A673 (cell line): ENCODE results near the gene RNU5D-1. TPM values are rescaled to one million over a fixed set of nuclear protein-coding genes. Genes with fewer than 3 reads are reported as not detected.

Experiments used
- BruUV-seq: library from RNA; stranded (reverse); fragments of 400-500 nt; replicated peaks from 2 replicates; lab custom pipeline; 2021; lab: Mats Ljungman, UMichigan
- CTCF ChIA-PET: fragments of 300-600 bp; sonication (Branson Sonifier 250); formaldehyde crosslinking; loops from one replicate; lab custom pipeline; 2022; ENCODE audit warnings: antibody characterized with exemption; lab: Charles Lee
- POLR2A ChIA-PET: fragments of 300-600 bp; sonication (Branson Sonifier 250); formaldehyde crosslinking; loops from one replicate; lab custom pipeline; 2022; ENCODE audit warnings: antibody characterized with exemption; ENCODE audit not compliant: low non-redundant PET; lab: Charles Lee
- DNase-seq: peaks from one replicate; pipeline ENCODE4 v3.0.0-alpha.2; 2015; ENCODE audit warnings: low spot score
- H3K27ac ChIP-seq: fragments of 200-600 bp; sonication (generic); 2 replicates; pipeline ENCODE4 v1.5.1; 2016; ENCODE audit warnings: mixed run types, low read depth, mild to moderate bottlenecking, mixed read lengths, antibody characterized with exemption, low read length; ENCODE audit not compliant: poor library complexity, severe bottlenecking
- H3K27me3 ChIP-seq: fragments of 200-600 bp; sonication (generic); replicated peaks from 2 replicates; pipeline ENCODE4 v1.6.1; 2017; ENCODE audit warnings: mixed run types, low read depth, mild to moderate bottlenecking, mixed read lengths, antibody characterized with exemption, low read length; ENCODE audit not compliant: insufficient read depth, poor library complexity
- H3K36me3 ChIP-seq: fragments of 200-600 bp; sonication (generic); 2 replicates; pipeline ENCODE4 v1.6.1; 2016; ENCODE audit warnings: mixed run types, mild to moderate bottlenecking, mixed read lengths, antibody characterized with exemption, low read length; ENCODE audit not compliant: insufficient read depth, poor library complexity, severe bottlenecking
- H3K4me1 ChIP-seq: fragments of 200-600 bp; sonication (generic); 2 replicates; pipeline ENCODE4 v1.6.1; 2017; ENCODE audit warnings: mixed run types, mild to moderate bottlenecking, mixed read lengths, antibody characterized with exemption, low read length; ENCODE audit not compliant: insufficient read depth, poor library complexity, severe bottlenecking
- H3K4me3 ChIP-seq: fragments of 200-600 bp; sonication (generic); 2 replicates; pipeline ENCODE4 v1.5.1; 2016; ENCODE audit warnings: low read depth, mixed run types, mild to moderate bottlenecking, mixed read lengths, low read length; ENCODE audit not compliant: poor library complexity, severe bottlenecking
- H3K9me3 ChIP-seq: fragments of 200-600 bp; sonication (generic); 2 replicates; pipeline ENCODE4 v1.6.1; 2016; ENCODE audit warnings: mixed run types, low read depth, mild to moderate bottlenecking, mixed read lengths, antibody characterized with exemption, low read length; ENCODE audit not compliant: poor library complexity, severe bottlenecking
- EZH2 ChIP-seq: fragments of 200-600 bp; sonication (generic); IDR thresholded peaks from 2 replicates; pipeline ENCODE4 v1.6.1; 2017; ENCODE audit warnings: borderline replicate concordance, low read depth, mild to moderate bottlenecking, mixed read lengths, antibody characterized with exemption, low read length; ENCODE audit not compliant: poor library complexity, severe bottlenecking
- intact Hi-C: fragments of 100-400 bp; cut with micrococcal nuclease; formaldehyde crosslinking; loops from one replicate; pipeline ENCODE4 v1.10.0; 2022; ENCODE audit not compliant: unreplicated experiment
- total RNA-seq: library from RNA; stranded (reverse); gene quantifications from 2 replicates; pipeline ENCODE4 v1.2.3, GENCODE V29; 2021
- TF ChIP-seq, protein P1 (sequence below): fragments of 300-800, 200-600 bp; sonication (generic); conservative IDR thresholded peaks from 2 replicates; pipeline ENCODE4 v1.5.1; 2017; ENCODE audit warnings: low read depth, mild to moderate bottlenecking, antibody characterized with exemption, low read length, moderate library complexity, mixed read lengths

Gene RNU5D-1
- total RNA-seq, 1 experiment from 2014 or later = not detected

- H3K27me3 ChIP-seq = no peaks in the 10 kb centered on the region
- no peaks in the 10 kb centered on the region for H3K9me3 ChIP-seq
- H3K27ac ChIP-seq = no peak overlapping the region
- ChIA-PET POLR2A (no interaction called here), CTCF (no interaction called here)
- no peaks in the 10 kb centered on the region for H3K4me1 ChIP-seq
- TF ChIP-seq, protein P1, sequence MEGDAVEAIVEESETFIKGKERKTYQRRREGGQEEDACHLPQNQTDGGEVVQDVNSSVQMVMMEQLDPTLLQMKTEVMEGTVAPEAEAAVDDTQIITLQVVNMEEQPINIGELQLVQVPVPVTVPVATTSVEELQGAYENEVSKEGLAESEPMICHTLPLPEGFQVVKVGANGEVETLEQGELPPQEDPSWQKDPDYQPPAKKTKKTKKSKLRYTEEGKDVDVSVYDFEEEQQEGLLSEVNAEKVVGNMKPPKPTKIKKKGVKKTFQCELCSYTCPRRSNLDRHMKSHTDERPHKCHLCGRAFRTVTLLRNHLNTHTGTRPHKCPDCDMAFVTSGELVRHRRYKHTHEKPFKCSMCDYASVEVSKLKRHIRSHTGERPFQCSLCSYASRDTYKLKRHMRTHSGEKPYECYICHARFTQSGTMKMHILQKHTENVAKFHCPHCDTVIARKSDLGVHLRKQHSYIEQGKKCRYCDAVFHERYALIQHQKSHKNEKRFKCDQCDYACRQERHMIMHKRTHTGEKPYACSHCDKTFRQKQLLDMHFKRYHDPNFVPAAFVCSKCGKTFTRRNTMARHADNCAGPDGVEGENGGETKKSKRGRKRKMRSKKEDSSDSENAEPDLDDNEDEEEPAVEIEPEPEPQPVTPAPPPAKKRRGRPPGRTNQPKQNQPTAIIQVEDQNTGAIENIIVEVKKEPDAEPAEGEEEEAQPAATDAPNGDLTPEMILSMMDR = peak; percentile 76
- TF ChIP-seq EZH2 = no peak
- BruUV-seq = no TSS peak
- no peaks in the 10 kb centered on the region for H3K36me3 ChIP-seq
- intact Hi-C loops = no loop called here
- no peak overlapping the region for H3K4me3 ChIP-seq
- peak; percentile 74 for DNase-seq
Observed at GRCh38 chr1:44707959-44708831, 22.8 kb downstream of the RNU5D-1 start.

DNA sequence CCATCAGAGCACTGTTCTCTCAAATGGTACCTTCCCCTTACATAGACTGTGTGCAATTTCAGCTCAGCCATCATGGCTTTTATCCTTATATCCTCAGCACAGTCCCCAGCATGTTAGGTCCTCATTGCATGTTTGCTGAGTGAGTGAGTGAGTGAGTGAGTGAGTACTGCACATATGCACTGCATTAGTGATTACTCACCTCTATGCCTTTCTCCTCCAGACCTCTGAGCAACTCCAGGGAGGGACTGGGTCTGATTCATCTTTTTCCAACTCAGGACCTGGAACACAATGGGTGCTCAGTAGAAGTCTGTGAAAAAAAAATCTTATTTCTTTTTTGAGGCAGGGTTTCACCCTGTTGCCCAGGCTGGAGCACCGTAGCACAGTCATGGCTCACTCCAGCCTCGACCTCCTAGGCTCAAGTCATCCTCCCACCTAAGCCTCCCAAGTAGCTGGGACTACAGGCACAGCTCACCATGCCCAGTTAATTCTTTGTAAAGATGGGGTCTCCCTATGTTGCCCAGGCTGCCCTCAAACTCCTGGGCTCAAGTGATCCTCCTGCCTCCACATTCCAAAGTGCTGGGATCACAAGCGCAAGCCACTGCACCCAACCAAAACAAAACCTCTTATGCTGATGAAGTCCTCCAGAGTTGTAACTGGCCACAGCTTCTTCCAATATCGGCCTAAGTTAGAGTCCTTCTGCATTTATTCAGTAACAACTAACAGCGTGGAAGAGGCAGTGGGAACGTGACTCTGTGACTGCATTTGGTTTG, 23.7 kb downstream of the RNU5D-1 start:
- CTCF ChIA-PET = no interaction called here
- BruUV-seq = no TSS peak

DNA sequence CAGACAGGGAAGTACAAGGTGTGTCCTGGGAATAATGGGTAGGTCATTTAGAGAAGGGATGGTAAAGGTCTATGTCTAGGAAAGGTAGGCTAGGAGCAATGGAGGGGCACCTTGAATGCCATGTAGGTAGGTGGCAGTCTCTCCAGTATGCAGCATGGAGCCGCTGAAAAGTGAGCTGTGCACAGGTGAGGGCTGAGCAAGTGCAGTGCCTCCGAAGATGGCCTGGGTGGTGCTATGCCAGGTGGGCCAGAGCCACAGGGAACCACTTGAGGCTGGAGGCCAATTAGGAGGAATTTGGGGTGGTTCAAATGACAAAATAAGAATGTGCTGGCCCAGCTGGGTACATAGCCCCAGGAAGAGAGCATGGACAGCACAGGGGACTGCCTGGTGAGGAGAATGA, 25.0 kb downstream of the RNU5D-1 start:
- Histone ChIP-seq H3K4me3 (no peak overlapping the region), H3K36me3 (no peaks in the 10 kb centered on the region), H3K9me3 (no peaks in the 10 kb centered on the region), H3K27me3 (no peaks in the 10 kb centered on the region), H3K27ac (no peak overlapping the region), H3K4me1 (no peaks in the 10 kb centered on the region)
- intact Hi-C loops = no loop called here
- ChIA-PET POLR2A (no interaction called here), CTCF (no interaction called here)
- DNase-seq = no peak
- TF ChIP-seq, protein P1 = no peak
- TF ChIP-seq EZH2 = no peak
- no TSS peak for BruUV-seq

More for the DNA sequence above, 23.7 kb downstream of the RNU5D-1 start:
- Histone ChIP-seq H3K27me3 (no peaks in the 10 kb centered on the region), H3K4me3 (no peak overlapping the region), H3K27ac (no peak overlapping the region), H3K36me3 (no peaks in the 10 kb centered on the region), H3K9me3 (no peaks in the 10 kb centered on the region), H3K4me1 (no peaks in the 10 kb centered on the region)
- no peak for TF ChIP-seq EZH2
- TF ChIP-seq, protein P1 = no peak
- DNase-seq = no peak
- intact Hi-C loops = no loop called here
- POLR2A ChIA-PET = no interaction called here
